ENCODE measurements around the gene TRIP6. TPM values are rescaled to one million over a fixed set of nuclear protein-coding genes. Genes with fewer than 3 reads are reported as not detected.
A peak's percentile ranks its signal among the peaks of the same experiment; 100 is the strongest.

The TRIP6 gene
- total RNA-seq, 4 donors from 2014 or later = 81.4 to 109 (median 93.7) TPM

DNA sequence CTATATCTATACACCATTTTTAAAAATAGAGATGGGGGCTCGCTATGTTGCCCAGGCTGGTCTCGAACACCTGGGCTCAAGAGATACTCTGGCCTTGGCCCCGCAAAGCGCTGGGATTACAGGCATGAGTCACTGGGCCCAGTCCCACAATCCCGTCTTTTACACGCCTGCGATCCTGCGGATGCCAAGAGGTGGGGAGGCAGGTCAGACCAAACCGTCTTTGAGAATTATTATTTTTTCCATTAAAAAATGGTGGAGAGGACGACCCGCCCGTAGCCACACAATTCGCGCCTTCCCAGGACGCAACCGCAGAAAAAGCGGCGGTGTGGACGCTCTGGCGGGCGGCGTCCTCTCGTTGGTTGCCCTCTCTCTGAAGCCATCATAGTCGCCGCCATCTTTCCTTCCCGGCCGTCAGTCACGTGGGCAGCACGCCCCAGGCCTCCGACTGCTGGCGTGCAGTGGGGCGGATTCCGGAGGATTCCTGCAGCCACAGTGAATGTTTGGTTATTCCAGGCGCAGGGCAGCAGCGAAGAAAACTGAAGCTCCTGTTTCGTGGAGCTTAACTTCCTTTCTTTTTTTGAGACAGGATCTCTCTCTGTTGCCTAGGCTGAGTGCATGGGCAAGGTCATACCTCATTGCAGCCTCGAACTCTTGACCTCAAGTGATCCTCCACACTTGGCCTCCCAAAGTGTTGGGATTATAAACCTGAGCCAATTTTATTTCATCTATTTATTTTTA is 29.9 kb upstream of the TRIP6 start:
- intact Hi-C loops (cut with DNase I) = no loop called here
- DNase-seq = peak; percentile 51
- Histone ChIP-seq H3K4me1 (peaks cover 8 to 21% (median 11%) of the 10 kb centered on the region in 3 donors), H3K9me3 (no peaks in the 10 kb centered on the region), H3K27ac (peak overlapping the region; percentile 75 to 89 (median 82)), H3K4me3 (peak overlapping the region; percentile 27 to 61 (median 44)), H3K27me3 (no peaks in the 10 kb centered on the region), H3K36me3 (no peaks in the 10 kb centered on the region)
- TF ChIP-seq CTCF (IDR thresholded peaks at IDR 0.05) (peak in 1 of 6 experiments; percentile 26), POLR2A (IDR thresholded peaks at IDR 0.05) (peak in 1 of 4 donors; percentile 31)
- 3 to 7% methylated on average over 28 to 29 of the region's 37 CpGs for WGBS, 2 donors

- WGBS, 2 donors = 92 to 98% methylated on average over 5 to 10 of the region's 18 CpGs
- intact Hi-C loops (cut with DNase I) = no loop called here
Observed at GRCh38 chr7:100839361-100839760, 27.8 kb upstream of the TRIP6 start.

GRCh38 chr7:100840470-100841100 is 26.6 kb upstream of the TRIP6 start:
- Histone ChIP-seq H3K9me3 (no peaks in the 10 kb centered on the region), H3K27ac (no peak overlapping the region), H3K27me3 (no peaks in the 10 kb centered on the region), H3K4me1 (peaks cover 8 to 21% (median 11%) of the 10 kb centered on the region in 3 donors), H3K36me3 (no peaks in the 10 kb centered on the region), H3K4me3 (no peak overlapping the region)
- 72 to 86% methylated on average over 8 of the region's 8 CpGs for WGBS, 2 donors
- no peak for DNase-seq
- intact Hi-C loops (cut with DNase I) = no loop called here
- TF ChIP-seq CTCF (IDR thresholded peaks at IDR 0.05) (no peak), POLR2A (IDR thresholded peaks at IDR 0.05) (no peak)

More at GRCh38 chr7:100839361-100839760, 27.8 kb upstream of the TRIP6 start:
- Histone ChIP-seq H3K27me3 (no peaks in the 10 kb centered on the region), H3K4me1 (peaks cover 8 to 21% (median 11%) of the 10 kb centered on the region in 3 donors), H3K4me3 (no peak overlapping the region), H3K9me3 (no peaks in the 10 kb centered on the region), H3K27ac (no peak overlapping the region), H3K36me3 (no peaks in the 10 kb centered on the region)
- TF ChIP-seq CTCF (IDR thresholded peaks at IDR 0.05) (no peak), POLR2A (IDR thresholded peaks at IDR 0.05) (no peak)
- no peak for DNase-seq

DNA sequence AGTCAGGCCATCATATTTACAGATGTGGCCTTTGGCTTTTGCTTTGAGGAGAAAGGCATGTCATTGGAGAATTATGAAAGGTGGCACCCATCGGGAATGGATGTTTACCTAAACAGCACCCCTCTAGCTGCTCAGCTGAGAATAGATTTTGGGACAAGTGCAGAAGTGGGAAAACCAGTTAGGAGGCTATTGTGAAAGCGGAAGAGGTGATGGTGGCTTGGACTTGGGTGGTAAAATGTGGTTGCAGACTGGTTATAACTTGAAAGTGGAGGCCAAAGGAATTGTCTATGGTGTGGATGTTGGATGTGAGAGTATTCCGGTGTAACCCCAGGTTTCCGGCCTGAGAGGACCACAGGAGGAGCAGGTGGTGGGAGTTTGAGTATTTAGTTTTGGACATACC is 19.8 kb upstream of the TRIP6 start:
- 87 to 90% methylated on average over 4 of the region's 4 CpGs for WGBS, 2 donors
- intact Hi-C loops (cut with DNase I) = no loop called here
- Histone ChIP-seq H3K36me3 (no peaks in the 10 kb centered on the region), H3K27ac (no peak overlapping the region), H3K4me3 (no peak overlapping the region), H3K9me3 (no peaks in the 10 kb centered on the region), H3K27me3 (no peaks in the 10 kb centered on the region), H3K4me1 (peaks cover 7 to 10% (median 7%) of the 10 kb centered on the region in 3 donors)
- TF ChIP-seq POLR2A (IDR thresholded peaks at IDR 0.05) (no peak), CTCF (IDR thresholded peaks at IDR 0.05) (no peak)
- no peak for DNase-seq
